ENCODE data around the gene ZNF618.

GRCh38 chr9:114004221-114004716 is 128.2 kb downstream of the ZNF618 start:
- no peak for TF ChIP-seq CTCF (IDR thresholded peaks at IDR 0.05)
- TF ChIP-seq POLR2AphosphoS5 (IDR thresholded peaks at IDR 0.05) = no peak
- no peak for TF ChIP-seq POLR2A (IDR thresholded peaks at IDR 0.05)
- TF ChIP-seq EP300 (IDR thresholded peaks at IDR 0.05) = no peak
